NCI-H345 treated with DMSO at 0.1 percent for 48 hours (cell line): ENCODE data around the gene ASGR2.
"Not testable (repeated sequence)": the region's sequence is repeated elsewhere in the genome, so short reads cannot be mapped to it uniquely, and the experiment has no call there.

Experiments
- DNase-seq: peaks from one replicate; lab custom pipeline; 2025; ENCODE audit not compliant: unreplicated experiment; lab: John Stamatoyannopoulos, UW

Gene ASGR2

DNA sequence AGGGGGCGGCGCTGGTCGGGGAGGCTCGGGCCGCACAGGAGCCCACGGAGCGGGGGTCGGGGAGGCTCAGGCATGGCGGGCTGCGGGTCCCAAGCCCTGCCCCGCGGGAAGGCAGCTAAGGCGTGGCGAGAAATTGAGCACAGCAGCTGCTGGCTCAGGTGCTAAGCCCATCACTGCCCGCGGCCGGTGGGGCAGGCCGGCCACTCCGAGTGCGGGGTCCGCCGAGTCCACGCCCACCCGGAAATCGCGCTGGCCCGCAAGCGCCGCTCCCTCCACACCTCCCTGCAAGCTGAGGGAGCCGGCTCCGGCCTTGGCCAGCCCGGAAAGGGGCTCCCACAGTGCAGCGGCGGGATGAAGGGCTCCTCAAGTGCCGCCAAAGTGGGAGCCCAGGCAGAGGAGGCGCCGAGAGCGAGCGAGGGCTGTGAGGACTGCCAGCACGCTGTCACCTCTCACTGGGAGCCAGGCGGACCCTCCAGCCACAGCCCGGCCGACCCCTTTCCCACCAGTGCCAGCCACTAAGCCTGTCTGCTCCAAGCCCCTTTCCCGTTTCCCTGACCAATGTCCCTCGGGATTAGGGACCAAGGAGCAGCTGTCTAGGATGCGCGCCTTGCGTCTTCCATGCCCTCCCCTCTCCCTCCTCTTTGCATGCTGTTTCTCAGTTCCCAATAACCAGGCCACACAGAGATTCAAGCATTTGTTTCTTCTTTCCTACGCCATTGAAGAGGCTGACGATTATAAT is 13.8 kb downstream of the ASGR2 start:
- DNase-seq = not testable (repeated sequence)

DNA sequence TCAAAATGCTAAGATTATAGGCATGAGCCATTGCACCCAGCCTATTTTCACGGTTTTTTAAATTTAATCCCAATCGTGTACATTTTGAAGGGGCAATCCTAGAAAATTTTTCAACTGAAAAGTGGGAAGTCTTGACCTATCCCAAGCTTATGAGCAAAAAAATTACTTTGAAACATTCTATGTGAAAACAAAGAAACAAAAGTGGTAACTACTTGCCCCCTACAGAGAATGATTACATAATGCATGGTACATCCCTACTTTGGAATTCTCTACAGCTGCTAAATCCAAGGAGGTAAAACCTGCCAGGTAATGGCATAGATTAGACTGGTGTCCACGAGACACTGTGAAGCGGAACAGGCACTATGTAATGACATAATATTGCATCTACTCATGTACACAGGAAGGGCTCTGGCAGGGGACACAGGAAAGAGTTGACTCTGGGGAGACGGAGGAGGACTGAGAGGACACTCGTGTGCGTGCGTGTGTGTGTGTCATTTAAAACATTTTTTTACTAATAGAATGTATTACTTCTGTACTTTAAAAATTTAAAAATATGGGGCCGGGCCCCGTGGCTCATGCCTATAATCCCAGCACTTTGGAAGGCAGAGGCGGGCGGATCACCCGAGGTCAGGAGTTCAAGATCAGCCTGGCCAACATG is 15.7 kb downstream of the ASGR2 start:
- no peak for DNase-seq

DNA sequence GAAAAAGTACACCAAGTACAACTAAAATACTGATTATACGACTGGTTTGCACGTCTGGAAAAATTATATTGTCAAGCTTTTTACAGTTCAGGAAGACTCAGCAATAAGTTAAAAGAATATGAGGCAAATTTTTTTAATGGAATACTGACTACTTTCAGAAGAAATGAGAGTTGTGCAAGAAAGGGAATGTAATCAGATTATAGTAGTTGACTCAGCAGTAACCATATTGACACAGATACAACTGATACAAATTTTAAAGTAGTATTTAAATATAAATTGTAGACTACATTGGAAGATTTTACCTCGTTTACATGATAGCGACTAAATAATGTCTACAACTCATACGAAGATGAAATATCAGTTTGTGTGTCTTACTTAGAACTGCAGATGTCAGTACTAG is 16.7 kb downstream of the ASGR2 start:
- DNase-seq = no peak

DNA sequence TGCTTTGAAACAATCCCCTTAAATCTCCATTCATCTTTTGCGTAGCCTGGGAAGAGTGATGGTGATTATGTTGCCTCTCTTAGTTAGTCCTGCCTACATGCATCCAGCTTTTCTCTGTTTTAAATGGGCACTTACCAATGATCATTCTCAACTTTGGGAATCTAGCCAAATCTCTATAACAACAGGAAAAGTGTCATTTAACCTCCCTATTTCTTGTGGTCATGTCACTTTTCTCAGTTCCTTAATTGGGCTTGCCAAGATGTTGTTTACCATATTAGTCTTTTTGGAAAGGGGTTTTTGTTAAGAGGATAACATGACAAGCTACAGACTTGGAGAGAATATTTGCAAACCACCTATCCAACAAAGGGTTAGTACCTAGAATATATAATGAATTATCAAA is 19.0 kb downstream of the ASGR2 start:
- DNase-seq = no peak

DNA sequence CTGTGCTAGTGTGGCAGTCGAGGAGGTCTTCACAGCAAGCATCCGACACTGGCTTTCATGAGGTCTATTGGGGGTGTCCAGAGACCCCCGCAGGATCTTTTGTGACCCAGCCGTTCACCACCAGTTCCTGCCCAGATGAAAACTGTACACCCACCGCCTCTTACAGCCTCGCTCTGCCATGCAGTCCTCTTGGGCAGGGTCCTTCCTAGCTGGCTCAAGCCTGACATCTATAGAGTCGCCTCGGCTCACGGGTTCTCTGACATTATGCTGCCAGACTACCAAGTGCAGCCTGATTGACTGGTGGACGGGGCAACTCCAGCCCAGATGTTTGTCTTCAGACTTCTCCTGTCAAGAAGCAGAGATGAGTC is 20.0 kb downstream of the ASGR2 start:
- no peak for DNase-seq

DNA sequence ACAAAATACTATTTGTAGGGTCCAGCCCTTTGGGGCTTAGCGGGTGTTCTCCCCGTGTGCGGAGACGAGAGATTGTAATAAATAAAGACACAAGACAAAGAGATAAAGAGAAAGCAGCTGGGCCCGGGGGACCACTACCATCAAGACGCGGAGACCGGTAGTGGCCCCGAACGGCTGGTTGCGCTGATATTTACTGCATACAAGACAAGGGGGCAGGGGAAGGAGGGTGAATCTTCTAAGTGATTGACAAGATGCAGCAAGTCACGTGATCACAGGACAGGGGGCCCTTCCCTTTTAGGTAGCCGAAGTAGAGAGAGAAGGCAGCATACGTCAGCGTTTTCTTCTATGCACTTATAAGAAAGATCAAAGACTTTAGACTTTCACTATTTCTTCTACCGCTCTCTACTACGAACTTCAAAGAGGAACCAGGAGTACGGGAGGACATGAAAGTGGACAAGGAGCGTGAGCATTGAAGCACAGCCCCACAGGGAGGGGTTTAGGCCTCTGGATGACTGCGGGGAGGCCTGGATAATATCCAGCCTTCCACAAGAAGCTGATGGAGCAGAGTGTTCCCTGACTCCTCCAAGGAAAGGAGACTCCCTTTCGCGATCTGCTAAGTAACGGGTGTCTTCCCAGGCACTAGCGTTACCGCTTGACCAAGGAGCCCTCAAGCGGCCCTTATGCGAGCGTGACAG is 23.2 kb downstream of the ASGR2 start:
- DNase-seq = not testable (repeated sequence)

DNA sequence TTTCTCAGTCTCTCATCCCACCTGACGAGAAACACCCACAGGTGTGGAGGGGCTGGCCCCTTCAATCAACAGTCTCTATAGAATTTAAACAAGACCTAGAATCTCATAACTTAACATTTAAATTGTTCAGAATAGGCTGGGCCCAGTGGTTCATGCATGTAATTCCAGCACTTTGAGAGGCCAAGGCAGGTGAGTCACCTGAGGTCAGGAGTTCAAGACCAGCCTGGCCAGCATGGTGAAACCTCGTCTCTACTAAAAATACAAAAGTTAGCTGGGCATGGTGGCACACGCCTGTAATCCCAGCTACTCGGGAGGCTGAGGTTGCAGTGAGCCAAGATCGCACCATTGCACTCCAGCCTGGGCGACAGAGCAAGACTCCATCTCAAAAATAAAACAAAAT is 25.1 kb downstream of the ASGR2 start:
- not testable (repeated sequence) for DNase-seq

DNA sequence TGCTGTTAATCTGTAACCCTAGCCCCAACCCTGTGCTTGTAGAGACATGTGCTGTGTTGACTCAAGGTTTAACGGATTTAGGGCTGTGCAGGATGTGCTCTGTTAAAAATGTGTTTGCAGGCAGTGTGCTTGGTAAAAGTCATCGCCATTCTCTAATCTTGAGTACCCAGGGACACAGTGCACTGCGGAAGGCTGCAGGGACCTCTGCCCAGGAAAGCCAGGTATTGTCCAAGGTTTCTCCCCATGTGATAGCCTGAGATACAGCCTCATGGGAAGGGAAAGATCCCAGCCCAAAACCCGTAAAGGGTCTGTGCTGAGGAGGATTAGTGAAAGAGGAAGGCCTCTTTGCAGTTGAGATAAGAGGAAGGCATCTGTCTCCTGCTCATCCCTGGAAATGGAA is 26.2 kb downstream of the ASGR2 start:
- DNase-seq = not testable (repeated sequence)

DNA sequence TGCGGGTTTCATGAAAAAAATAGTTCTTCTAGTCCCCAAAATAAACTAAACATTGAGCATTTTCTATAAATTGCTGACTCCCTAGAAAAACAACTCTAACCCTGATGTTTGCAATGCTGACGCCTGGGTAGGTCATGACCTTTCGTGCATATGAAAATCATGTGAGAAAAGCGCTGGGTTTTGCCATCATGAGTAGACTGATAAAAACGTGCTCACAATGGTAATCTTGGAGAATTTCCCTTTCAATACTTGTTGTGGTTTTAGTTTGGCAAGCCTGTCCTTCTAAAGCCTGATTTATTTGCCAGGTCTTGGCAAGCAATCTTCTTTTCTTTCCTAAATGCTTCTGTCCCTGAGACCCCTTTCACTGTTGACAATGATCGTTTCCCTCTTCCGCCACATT is 30.5 kb downstream of the ASGR2 start:
- no peak for DNase-seq

DNA sequence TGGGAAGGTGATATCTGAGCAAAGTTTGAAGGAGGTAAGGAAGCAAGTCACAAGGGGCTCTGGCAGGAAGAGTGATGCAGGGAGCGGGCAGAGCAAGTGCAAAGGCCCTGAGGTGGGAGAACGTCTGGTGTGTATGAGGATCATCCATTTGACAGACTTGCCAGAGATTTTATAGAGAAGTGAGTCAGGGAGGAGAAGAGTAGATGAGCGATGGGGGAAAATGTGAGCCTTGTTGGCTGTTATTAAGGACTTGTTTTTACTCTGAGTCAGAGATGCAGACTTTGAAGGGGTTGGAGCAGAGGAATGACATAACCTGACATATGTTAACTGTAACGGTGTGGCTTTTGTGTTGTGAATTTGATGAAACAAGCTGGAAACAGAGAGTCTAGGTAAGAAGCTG is 31.0 kb downstream of the ASGR2 start:
- no peak for DNase-seq

DNA sequence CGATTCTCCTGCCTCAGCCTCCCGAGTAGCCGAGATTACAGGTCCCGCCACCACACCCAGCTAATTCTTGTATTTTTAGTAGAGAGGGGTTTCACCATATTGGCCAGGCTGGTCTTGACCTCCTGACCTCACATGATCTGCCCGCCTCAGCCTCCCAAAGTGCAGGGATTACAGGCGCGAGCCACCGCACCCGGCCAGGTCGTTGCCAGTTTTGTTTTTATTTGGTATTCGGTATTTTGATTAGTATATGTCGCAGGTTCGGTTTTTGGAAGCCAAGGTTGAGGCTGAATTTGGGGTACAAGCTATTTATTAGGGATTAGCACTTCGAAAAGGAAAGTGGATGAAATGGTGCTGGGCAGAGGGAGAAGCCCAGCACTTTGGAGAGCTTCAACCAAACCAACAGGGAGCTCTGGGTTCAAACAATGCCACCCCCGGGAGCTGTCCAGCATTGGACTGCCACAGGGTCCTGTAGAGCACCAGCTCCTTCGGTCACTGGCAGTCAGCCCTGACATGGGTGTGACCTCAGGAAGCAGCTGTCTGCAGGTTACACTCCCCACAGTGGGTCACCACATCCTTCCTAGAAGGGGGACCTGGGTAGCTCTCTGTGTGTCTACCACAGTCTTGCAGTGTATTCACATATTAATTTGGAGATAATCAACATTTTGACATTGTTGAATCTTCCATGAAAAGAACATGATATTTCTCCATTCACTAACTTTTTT is 33.1 kb downstream of the ASGR2 start:
- DNase-seq = no peak

DNA sequence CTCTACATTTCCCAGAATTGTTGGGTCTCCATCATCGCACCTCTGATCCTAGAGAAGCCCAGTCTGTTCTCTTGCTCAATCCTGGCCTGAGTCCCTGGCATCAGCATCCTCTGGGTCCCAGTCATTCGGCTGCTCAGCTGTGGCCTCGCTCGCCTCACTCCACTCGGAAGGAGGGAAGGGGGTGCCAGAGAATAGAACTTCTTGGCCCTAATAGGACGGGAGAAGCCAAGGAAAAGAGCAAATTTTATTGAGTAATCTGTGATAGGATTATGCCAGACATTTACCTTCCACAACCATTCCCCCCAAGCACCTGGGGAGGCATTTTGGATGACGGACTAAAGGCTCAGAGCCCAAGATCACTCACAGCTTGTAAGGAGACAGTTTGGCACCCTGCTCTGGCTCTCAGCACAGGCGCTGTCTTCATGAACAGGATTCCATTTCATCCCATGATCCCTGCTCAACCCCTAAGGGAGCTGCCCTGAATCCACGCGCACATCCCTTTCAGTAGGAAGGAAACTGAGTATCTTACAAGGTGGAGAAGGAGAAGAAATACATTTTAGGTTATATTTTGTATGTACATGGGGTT is 34.1 kb downstream of the ASGR2 start:
- DNase-seq = no peak

DNA sequence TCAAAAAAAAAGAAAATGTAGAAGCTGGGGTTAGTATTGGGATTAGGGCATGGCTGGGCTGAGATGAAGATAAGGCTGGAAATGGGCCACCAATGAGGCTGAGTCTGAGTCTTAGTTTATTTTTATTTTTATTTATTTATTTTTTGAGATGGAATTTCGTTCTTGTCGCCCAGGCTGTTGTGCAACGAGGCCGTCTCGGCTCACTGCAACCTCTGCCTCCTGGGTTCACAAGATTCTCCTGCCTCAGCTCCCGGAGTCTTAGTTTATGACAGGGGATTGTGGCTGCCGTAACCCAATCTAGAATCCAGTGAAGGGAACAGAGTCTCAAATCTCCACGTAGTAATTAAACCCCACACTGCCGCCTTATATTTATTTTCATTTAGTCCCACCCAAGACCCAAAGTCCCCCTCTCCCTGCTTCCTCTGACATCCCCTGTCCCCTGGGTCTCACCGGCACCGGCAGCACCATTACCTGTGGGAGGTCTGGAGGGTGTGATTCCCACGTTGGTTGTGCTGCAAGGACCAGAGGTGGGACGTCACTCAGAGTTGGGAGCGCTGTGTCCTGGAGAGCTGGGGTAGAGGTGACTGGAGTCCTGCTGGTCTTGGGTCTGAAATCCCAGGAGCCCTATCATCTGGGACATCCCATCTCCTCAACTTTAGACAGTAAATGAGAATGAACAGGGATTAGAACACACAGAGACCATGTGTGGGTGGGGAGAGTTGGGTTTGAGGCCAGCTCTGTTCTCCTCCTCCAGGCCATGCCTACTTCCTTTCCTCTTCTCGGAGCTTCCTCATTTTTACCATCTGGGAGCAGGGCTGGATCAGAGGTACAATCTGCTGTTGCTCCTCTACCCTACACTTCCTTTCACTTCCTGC is 34.8 kb downstream of the ASGR2 start, which contains the start of gene CLEC10A:
CLEC10A (minus strand) TSS at position 671 of the 875 bp plus-strand sequence. CDS start 1,439 bp downstream, outside the sequence.
- DNase-seq = no peak

DNA sequence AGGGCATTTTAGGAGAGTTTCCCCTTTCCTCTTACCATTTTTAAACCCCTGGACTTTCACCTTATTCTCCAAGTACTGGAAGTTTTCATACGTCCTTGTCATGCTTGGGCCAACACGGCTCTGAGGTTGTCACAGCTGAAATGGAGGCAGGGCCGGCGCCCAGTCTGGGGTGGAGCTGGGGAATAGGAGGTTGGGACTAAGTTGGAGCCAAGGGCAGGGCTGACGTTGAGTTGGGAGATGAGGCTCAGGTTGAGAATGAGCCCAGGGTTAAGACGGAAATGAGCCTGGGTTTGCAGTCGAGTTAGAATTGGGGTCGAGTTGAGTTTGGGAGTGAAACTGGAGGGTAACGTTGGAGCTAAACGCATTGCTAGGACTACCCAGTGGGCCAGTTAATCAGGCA is 35.9 kb downstream of the ASGR2 start:
- DNase-seq = no peak

DNA sequence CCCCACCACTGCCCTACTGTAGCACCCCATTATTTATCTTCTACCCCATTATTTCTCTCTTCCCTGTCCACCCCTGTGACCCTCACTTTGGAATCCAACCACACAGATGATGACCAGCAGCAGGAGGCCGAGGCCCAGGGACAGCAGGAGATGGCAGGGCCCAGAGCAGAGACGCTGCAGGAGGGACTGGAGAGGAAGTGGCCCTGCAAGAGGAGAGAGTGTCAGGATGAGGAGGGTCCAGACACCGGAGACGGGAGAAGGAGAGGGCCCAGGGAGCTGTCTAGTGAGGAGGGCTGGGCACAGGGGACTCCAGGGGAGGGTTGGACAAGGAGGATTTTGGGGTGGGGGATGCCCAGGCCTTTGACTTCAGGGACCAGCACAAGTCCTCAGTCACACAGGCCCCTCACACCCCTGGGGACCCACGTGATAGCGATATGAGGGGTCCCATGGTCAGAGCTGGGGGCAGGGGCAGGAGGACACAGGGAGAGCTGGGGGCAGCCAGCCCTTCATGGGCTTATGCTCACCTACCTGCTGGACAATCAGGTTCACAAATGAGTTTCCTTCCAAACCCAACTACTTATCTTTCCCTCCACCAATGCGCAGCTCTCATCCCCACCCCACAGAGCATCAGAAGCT is 36.6 kb downstream of the ASGR2 start:
- DNase-seq = no peak

DNA sequence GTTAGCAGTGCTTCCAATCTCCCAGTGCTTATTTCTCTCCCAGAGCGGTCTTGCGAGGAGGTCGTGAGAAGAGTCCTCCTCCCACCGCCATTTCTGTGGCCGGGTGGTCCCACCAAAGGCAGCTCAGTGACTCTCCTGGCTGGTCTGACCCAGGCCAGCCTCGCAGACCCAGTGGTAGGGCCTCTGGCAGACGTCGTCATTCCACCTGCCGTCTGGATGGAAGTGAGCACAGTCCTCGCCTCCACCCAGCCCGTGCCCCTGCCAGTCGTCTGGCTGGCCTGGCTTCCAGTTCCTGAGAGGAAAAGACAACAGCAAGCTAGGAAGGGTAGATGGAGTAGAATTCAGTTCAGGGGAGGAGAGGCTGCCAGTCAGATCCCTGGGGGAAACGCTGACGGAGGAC is 39.7 kb downstream of the ASGR2 start:
- DNase-seq = no peak

DNA sequence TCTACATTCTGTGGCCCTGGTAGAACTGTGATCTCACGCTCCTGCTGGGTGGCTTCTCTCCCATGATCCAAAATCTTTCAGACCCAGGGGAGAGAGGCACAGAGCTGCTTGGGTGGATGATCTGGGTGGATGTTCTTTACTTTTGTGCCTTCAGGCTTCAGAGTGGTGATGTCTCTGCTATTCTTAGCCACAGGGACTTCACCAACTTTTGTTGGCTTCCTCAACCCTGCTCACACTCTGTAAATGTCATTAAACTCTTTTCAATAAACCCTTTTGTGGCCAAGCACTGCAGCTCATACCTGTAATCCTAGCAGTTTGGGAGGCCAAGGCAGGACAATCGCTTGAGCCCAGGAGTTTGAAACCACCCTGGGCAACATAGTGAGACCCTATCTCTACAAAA is 42.2 kb downstream of the ASGR2 start:
- no peak for DNase-seq

DNA sequence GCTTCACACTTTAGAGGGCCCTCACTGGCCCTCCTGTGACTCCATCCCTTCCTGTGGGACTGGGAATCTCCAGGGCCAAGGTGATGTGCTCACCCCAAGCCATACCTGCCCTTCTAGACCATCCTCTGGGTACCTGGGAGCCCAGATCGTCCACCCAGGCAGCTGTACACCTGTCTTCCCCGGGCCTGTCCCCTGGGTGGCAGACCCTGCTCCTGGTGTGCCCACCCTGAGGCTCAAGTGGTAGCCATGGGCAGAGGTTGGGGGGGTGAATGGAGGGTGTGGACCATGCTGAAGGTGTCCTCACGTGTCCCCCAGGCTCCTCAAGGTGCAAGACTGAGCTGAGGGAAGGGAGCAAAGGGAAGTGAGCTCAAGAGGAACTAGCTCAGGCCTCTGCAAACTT is 43.9 kb downstream of the ASGR2 start:
- no peak for DNase-seq

DNA sequence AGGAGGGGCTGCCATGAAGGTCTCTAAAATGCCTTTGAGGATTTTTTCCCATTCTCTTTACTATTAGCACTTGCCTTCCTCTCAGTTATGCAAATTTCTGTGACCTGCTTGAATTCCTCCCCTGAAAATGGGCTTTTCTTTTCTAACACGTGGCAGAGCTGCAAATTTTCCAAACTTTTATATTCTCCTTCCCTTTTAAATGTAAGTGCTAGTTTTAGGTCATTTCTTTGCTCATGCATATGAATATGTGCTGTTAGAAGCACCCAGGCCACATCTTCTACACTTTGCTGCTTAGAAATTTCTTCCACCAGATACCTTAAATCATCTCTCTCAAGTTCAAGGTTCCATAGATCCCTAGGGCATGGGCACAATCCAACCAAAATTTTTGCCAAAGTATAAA is 46.4 kb downstream of the ASGR2 start:
- DNase-seq = no peak

DNA sequence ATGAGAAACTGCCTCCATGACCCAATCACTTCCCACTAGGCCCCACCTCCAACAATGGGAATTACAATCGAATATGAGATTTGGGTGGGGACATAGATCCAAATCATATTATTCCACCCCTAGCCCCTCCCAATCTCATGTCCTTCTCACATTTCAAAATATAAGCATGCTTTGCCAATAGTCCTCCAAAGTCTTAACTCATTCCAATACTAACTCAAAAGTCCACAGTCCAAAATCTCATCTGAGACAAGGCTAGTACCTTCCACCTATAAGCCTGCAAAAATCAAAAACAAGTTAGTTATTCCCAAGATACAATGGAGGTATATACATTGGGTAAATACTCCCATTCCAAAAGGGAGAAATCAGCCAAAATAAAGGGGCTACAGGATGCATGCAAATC is 47.4 kb downstream of the ASGR2 start:
- DNase-seq = no peak
